HepG2 (cell line): ENCODE measurements around the gene CXXC5. TPM values are rescaled to one million over a fixed set of nuclear protein-coding genes. Genes with fewer than 3 reads are reported as not detected.
A peak's percentile ranks its signal among the peaks of the same experiment; 100 is the strongest.

Experiments used
- ARNT ChIP-seq: fragments of 450-650 bp; IDR thresholded peaks from 2 replicates; pipeline ENCODE4 v1.6.1; 2017
- BRD4 ChIP-seq: sonication (generic); formaldehyde crosslinking; IDR thresholded peaks from 2 replicates; pipeline ENCODE4 v1.4.0; 2020; ENCODE audit warnings: missing genetic modification reagents
- DPF2 ChIP-seq: sonication (generic); formaldehyde crosslinking; IDR thresholded peaks from 2 replicates; pipeline ENCODE4 v1.4.0; 2020; ENCODE audit warnings: mild to moderate bottlenecking, low read depth, missing genetic modification reagents, borderline replicate concordance
- FOXP1 ChIP-seq, 2 experiments: fragments of 450-650 bp in 1 of 2; IDR thresholded peaks; 2 replicates each; pipeline ENCODE4 v1.6.1; 2017 to 2018; ENCODE audit warnings: antibody characterized with exemption in 1 of 2
- HMG20A ChIP-seq: IDR thresholded peaks from 2 replicates; pipeline ENCODE4 v1.6.1; 2016; ENCODE audit warnings: borderline replicate concordance
- KLF16 ChIP-seq, 2 experiments: sonication (generic) in 1 of 2; formaldehyde crosslinking in 1 of 2; IDR thresholded peaks; 2 replicates each; pipeline versions ENCODE4 v1.6.1 to v1.8.0; 2016 to 2023; ENCODE audit warnings: missing genetic modification reagents in 2 of 2, missing compliant biosample characterization in 1 of 2
- MTF2 ChIP-seq: sonication (generic); formaldehyde crosslinking; IDR thresholded peaks from 2 replicates; pipeline ENCODE4 v1.5.0; 2020; ENCODE audit warnings: missing genetic modification reagents, borderline replicate concordance
- NFE2L1 ChIP-seq: sonication (generic); formaldehyde crosslinking; IDR thresholded peaks from 2 replicates; pipeline ENCODE4 v1.4.0; 2020; ENCODE audit warnings: missing genetic modification reagents, mild to moderate bottlenecking, borderline replicate concordance
- PBX2 ChIP-seq: IDR thresholded peaks from 2 replicates; pipeline ENCODE4 v1.6.1; 2016; ENCODE audit warnings: control low read depth
- TAF1 ChIP-seq: sonication (generic); formaldehyde crosslinking; IDR thresholded peaks from 2 replicates; pipeline ENCODE4 v1.4.0; 2020; ENCODE audit warnings: missing genetic modification reagents
- UBTF ChIP-seq: sonication (generic); formaldehyde crosslinking; IDR thresholded peaks from 2 replicates; pipeline ENCODE4 v1.4.0; 2020; ENCODE audit warnings: mild to moderate bottlenecking, missing genetic modification reagents
- YEATS2 ChIP-seq: sonication (generic); formaldehyde crosslinking; IDR thresholded peaks from 2 replicates; pipeline ENCODE4 v1.4.0; 2020; ENCODE audit warnings: missing genetic modification reagents, borderline replicate concordance
- ZBTB44 ChIP-seq: sonication (generic); formaldehyde crosslinking; IDR thresholded peaks from 2 replicates; pipeline ENCODE4 v1.4.0; 2020; ENCODE audit warnings: missing genetic modification reagents
- ZNF143 ChIP-seq: sonication (generic); formaldehyde crosslinking; IDR thresholded peaks from 2 replicates; pipeline ENCODE4 v1.4.0; 2020; ENCODE audit warnings: missing genetic modification reagents
- ZNF75D ChIP-seq: sonication (generic); formaldehyde crosslinking; IDR thresholded peaks from 2 replicates; pipeline ENCODE4 v1.8.1; 2023; ENCODE audit warnings: missing genetic modification reagents, mild to moderate bottlenecking, borderline replicate concordance
- ZNF790 ChIP-seq: sonication (generic); formaldehyde crosslinking; IDR thresholded peaks from 2 replicates; pipeline ENCODE4 v1.8.0; 2022; ENCODE audit warnings: missing genetic modification reagents, mild to moderate bottlenecking, borderline replicate concordance
- polyA plus RNA-seq, 8 experiments: library from polyadenylated mRNA; depleted of rRNA in 3 of 8; stranded (reverse) in 7 of 8; unstranded in 1 of 8; fragments of >200 nt; fragmentation: Illumina TruSeq in 4 of 8; extraction: Trizol in 4 of 8; gene quantifications; 2 replicates each; pipeline versions ENCODE4 v1.2.1 to v1.2.3, GENCODE V29; 2011 to 2016; ENCODE audit warnings: low read depth in 4 of 8, missing spikeins in 1 of 8, mixed read lengths in 1 of 8; ENCODE audit not compliant: insufficient read depth in 1 of 8
- total RNA-seq, 5 experiments: library from RNA; depleted of rRNA; stranded (reverse); fragments of >200 nt; fragmentation: Illumina TruSeq; extraction: Trizol; gene quantifications; 2 replicates each; pipeline ENCODE4 v1.2.3, GENCODE V29; 2016; ENCODE audit warnings: low read depth in 1 of 5
- TF ChIP-seq, protein P1 (sequence below): IDR thresholded peaks from 2 replicates; pipeline ENCODE4 v1.6.1; 2012; ENCODE audit warnings: low read length, improper control_type of control experiment
- TF ChIP-seq, protein P2 (sequence below): sonication (generic); formaldehyde crosslinking; IDR thresholded peaks from 2 replicates; pipeline ENCODE4 v1.8.0; 2023; ENCODE audit warnings: mild to moderate bottlenecking, missing genetic modification reagents

CXXC5 gene
- total and polyA plus RNA-seq, 2 of the 13 experiments (the other 11 are each of a cell fraction or from before 2014, with no cell fraction given), result 32.3 to 33.0 TPM

DNA sequence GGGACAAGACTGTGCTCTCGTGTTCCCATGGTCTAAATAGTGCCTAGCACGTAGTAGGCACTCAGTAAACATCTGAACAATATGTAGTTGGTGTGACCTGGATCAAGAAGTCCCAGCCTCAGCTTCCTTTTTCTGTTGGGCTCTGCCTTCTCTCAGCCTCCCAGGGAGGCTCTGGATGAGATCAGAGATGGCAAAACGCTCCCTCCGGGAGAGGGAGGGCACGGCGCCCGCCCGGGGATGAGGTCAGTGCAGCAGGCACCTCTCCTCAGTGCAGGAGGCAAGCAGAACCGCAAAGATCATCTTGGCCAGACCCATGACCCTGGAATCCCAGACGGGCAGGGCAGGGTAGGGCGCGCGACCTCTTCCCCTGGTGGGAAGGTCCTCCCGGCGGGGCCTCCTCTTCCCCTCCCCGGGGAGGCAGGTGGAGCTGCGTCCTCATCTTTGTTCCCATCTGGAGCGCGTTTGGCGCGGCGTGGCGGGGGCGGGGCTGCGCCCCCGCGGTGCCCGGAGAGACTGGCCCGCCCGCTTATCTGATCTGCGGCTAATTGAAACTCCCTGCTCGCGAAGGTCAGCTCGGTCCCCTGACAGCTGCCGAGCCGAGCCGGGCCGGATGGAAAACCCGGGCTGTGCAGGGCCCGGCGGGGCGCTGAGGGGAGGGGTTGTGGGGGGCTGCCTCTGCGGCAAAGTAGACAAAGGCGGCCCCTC lies 60.9 kb downstream of the CXXC5 start (continued):
- peak; percentile 79 for TF ChIP-seq UBTF (CRISPR knock-in tag)
- no peak; the same call in none of the 2 replicates for TF ChIP-seq DPF2 (CRISPR knock-in tag)
- TF ChIP-seq PBX2 (CRISPR knock-in tag), result no peak
- TF ChIP-seq KLF16 (CRISPR knock-in tag; IDR thresholded peaks at IDR 0.05), result peak in 1 of 2 experiments; percentile 41; a peak in 1 of 4 replicates
- no peak for TF ChIP-seq FOXP1 (IDR thresholded peaks at IDR 0.05)
- TF ChIP-seq FOXP1 (CRISPR knock-in tag; IDR thresholded peaks at IDR 0.05), result peak; percentile 32; the same call in 1 of the 2 replicates
- TF ChIP-seq BRD4, result no peak
- TF ChIP-seq, protein P1, sequence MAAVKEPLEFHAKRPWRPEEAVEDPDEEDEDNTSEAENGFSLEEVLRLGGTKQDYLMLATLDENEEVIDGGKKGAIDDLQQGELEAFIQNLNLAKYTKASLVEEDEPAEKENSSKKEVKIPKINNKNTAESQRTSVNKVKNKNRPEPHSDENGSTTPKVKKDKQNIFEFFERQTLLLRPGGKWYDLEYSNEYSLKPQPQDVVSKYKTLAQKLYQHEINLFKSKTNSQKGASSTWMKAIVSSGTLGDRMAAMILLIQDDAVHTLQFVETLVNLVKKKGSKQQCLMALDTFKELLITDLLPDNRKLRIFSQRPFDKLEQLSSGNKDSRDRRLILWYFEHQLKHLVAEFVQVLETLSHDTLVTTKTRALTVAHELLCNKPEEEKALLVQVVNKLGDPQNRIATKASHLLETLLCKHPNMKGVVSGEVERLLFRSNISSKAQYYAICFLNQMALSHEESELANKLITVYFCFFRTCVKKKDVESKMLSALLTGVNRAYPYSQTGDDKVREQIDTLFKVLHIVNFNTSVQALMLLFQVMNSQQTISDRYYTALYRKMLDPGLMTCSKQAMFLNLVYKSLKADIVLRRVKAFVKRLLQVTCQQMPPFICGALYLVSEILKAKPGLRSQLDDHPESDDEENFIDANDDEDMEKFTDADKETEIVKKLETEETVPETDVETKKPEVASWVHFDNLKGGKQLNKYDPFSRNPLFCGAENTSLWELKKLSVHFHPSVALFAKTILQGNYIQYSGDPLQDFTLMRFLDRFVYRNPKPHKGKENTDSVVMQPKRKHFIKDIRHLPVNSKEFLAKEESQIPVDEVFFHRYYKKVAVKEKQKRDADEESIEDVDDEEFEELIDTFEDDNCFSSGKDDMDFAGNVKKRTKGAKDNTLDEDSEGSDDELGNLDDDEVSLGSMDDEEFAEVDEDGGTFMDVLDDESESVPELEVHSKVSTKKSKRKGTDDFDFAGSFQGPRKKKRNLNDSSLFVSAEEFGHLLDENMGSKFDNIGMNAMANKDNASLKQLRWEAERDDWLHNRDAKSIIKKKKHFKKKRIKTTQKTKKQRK, result no peak
- TF ChIP-seq ARNT, result no peak
- TF ChIP-seq TAF1 (CRISPR knock-in tag), result peak; percentile 33; the same call in 1 of the 2 replicates
- peak; percentile 31; the same call in 1 of the 2 replicates for TF ChIP-seq HMG20A (CRISPR knock-in tag)
- TF ChIP-seq, protein P2, sequence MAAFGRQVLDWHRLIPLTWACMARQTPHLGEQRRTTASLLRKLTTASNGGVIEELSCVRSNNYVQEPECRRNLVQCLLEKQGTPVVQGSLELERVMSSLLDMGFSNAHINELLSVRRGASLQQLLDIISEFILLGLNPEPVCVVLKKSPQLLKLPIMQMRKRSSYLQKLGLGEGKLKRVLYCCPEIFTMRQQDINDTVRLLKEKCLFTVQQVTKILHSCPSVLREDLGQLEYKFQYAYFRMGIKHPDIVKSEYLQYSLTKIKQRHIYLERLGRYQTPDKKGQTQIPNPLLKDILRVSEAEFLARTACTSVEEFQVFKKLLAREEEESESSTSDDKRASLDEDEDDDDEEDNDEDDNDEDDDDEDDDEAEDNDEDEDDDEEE (CRISPR knock-in tag), result no peak
- TF ChIP-seq ZNF143 (CRISPR knock-in tag), result no peak
- TF ChIP-seq ZBTB44 (CRISPR knock-in tag), result no peak
- peak; percentile 13; the same call in 1 of the 2 replicates for TF ChIP-seq YEATS2 (CRISPR knock-in tag)
- TF ChIP-seq ZNF75D, result no peak
- TF ChIP-seq NFE2L1 (CRISPR knock-in tag), result no peak
- no peak for TF ChIP-seq ZNF790
- TF ChIP-seq MTF2 (CRISPR knock-in tag), result no peak
